ENCODE data around the gene U2AF2. TPM values are rescaled to one million over a fixed set of nuclear protein-coding genes. Genes with fewer than 3 reads are reported as not detected.

Gene U2AF2
- total RNA-seq, 1 experiment from 2014 or later: 80.3 TPM

DNA sequence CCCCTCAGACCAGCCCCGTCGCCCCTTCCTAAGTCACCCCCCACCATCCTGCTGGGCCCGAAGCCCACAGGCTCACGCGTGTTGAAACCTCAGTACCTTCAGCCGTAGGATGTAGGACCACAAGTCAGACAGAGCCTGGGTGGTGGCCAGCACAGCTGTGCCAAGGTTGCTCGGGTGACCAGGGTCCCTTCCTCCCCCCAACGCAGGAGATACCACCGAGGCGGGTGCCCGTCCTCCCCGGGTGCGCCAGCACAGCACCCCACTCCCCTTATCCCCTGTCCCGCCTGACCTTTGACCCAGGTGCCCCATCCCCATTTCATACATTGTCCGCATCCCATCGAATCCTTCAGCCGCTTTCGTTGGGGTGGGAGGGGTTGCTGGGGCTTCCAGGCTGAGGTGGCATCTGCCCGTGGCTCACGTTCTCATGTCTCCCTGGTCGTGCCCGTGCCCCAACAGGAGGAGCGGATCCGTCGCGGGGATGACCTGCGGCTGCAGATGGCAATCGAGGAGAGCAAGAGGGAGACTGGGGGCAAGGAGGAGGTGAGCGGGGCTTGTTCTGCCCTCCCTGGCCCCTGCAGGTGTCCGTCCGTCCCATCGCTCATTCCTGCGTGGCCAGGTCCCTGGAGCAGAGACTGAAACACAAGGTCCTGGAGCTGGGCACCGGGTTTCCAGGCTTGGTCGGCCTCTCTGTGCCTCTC, 34.7 kb downstream of the U2AF2 start:
- no peak for DNase-seq (ENCODE audit: low read depth)

GRCh38 chr19:55690109-55690768, 35.4 kb downstream of the U2AF2 start:
- DNase-seq (ENCODE audit: low read depth): no peak

GRCh38 chr19:55690769-55691545, 36.1 kb downstream of the U2AF2 start:
- DNase-seq (ENCODE audit: low read depth): no peak

- no peak for DNase-seq (ENCODE audit: low read depth)
Observed at GRCh38 chr19:55691561-55692481, 37.0 kb downstream of the U2AF2 start.

- DNase-seq (ENCODE audit: low read depth): no peak
Observed at GRCh38 chr19:55692681-55693081, 37.8 kb downstream of the U2AF2 start.

GRCh38 chr19:55693336-55693974, 38.6 kb downstream of the U2AF2 start:
- DNase-seq (ENCODE audit: low read depth): no peak

- no peak for DNase-seq (ENCODE audit: low read depth)
Observed at GRCh38 chr19:55694241-55694655, 39.4 kb downstream of the U2AF2 start.

GRCh38 chr19:55694656-55695491, 40.0 kb downstream of the U2AF2 start:
- DNase-seq (ENCODE audit: low read depth): no peak

- DNase-seq (ENCODE audit: low read depth): no peak
Observed at GRCh38 chr19:55695511-55696290, 40.9 kb downstream of the U2AF2 start.

- DNase-seq (ENCODE audit: low read depth): no peak
Observed at GRCh38 chr19:55696301-55697068, 41.6 kb downstream of the U2AF2 start.

GRCh38 chr19:55697069-55697440, 42.2 kb downstream of the U2AF2 start:
- no peak for DNase-seq (ENCODE audit: low read depth)

- no peak for DNase-seq (ENCODE audit: low read depth)
Observed at GRCh38 chr19:55697698-55698097, 42.9 kb downstream of the U2AF2 start.

GRCh38 chr19:55698256-55698655, 43.4 kb downstream of the U2AF2 start:
- no peak for DNase-seq (ENCODE audit: low read depth)

- DNase-seq (ENCODE audit: low read depth): no peak
Observed at GRCh38 chr19:55699221-55699620, 44.4 kb downstream of the U2AF2 start.

- DNase-seq (ENCODE audit: low read depth): no peak
Observed at GRCh38 chr19:55700813-55701212, 46.0 kb downstream of the U2AF2 start.

DNA sequence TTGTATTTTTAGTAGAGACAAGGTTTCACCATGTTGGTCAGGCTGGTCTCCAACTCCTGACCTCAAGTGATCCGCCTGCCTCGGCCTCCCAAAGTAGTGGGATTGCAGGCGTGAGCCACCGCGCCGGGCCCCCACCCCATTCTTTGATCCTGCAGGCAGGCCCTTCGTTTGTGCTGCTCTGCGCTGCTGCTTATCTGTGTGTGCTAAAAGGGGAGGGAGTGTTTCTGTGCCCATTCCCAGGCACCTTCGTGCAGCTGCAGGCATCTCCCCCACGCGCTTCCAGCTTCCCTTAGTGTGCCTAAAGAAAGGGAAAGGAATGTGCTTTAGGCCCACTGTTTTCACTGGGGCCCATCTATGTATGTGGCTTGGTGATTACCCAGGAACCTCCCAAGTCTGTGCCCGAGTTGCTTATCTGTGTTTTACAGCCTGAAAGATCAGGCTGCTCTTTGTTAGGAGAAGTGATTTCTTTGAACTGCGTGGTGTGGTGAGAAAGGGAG, 47.3 kb downstream of the U2AF2 start:
- DNase-seq (ENCODE audit: low read depth): no peak

- peak; percentile 34 for DNase-seq (ENCODE audit: low read depth)
Observed at GRCh38 chr19:55703790-55704215, 49.0 kb downstream of the U2AF2 start.

- no peak for DNase-seq (ENCODE audit: low read depth)
Observed at GRCh38 chr19:55704494-55705245, 49.8 kb downstream of the U2AF2 start.

All from RPMI7951 (cell line).